Measurements from ENCODE around the gene UQCC2.

UQCC2 gene

GRCh38 chr6:33744001-33744848 lies 32.7 kb upstream of the UQCC2 start:
- DNase-seq (ENCODE audit: low read depth) = peak; percentile 80

GRCh38 chr6:33742837-33743236 lies 31.3 kb upstream of the UQCC2 start:
- no peak for DNase-seq (ENCODE audit: low read depth)

GRCh38 chr6:33742092-33742491 lies 30.6 kb upstream of the UQCC2 start:
- peak; percentile 24 for DNase-seq (ENCODE audit: low read depth)

- no peak for DNase-seq (ENCODE audit: low read depth)
Observed at GRCh38 chr6:33740794-33741193, 29.3 kb upstream of the UQCC2 start.

- no peak for DNase-seq (ENCODE audit: low read depth)
Observed at GRCh38 chr6:33740204-33740608, 28.7 kb upstream of the UQCC2 start.

GRCh38 chr6:33739571-33739970 lies 28.1 kb upstream of the UQCC2 start:
- no peak for DNase-seq (ENCODE audit: low read depth)

GRCh38 chr6:33738879-33739278 lies 27.4 kb upstream of the UQCC2 start:
- no peak for DNase-seq (ENCODE audit: low read depth)

GRCh38 chr6:33738153-33738552 lies 26.7 kb upstream of the UQCC2 start:
- DNase-seq (ENCODE audit: low read depth) = no peak

GRCh38 chr6:33737267-33738026 lies 25.9 kb upstream of the UQCC2 start:
- no peak for DNase-seq (ENCODE audit: low read depth)

GRCh38 chr6:33735216-33735615 lies 23.7 kb upstream of the UQCC2 start:
- DNase-seq (ENCODE audit: low read depth) = no peak

GRCh38 chr6:33733709-33734007 lies 22.2 kb upstream of the UQCC2 start:
- no peak for DNase-seq (ENCODE audit: low read depth)

GRCh38 chr6:33732817-33733708 lies 21.6 kb upstream of the UQCC2 start:
- DNase-seq (ENCODE audit: low read depth) = no peak

GRCh38 chr6:33732385-33732784 lies 20.9 kb upstream of the UQCC2 start:
- no peak for DNase-seq (ENCODE audit: low read depth)

GRCh38 chr6:33731751-33732282 lies 20.3 kb upstream of the UQCC2 start:
- DNase-seq (ENCODE audit: low read depth) = no peak

GRCh38 chr6:33731035-33731434 lies 19.5 kb upstream of the UQCC2 start:
- DNase-seq (ENCODE audit: low read depth) = no peak

- no peak for DNase-seq (ENCODE audit: low read depth)
Observed at GRCh38 chr6:33730611-33731010, 19.1 kb upstream of the UQCC2 start.

GRCh38 chr6:33729059-33729458 lies 17.6 kb upstream of the UQCC2 start:
- DNase-seq (ENCODE audit: low read depth) = no peak

GRCh38 chr6:33728438-33728837 lies 16.9 kb upstream of the UQCC2 start:
- no peak for DNase-seq (ENCODE audit: low read depth)

- DNase-seq (ENCODE audit: low read depth) = no peak
Observed at GRCh38 chr6:33727932-33728331, 16.4 kb upstream of the UQCC2 start.

- DNase-seq (ENCODE audit: low read depth) = no peak
Observed at GRCh38 chr6:33727126-33727525, 15.6 kb upstream of the UQCC2 start.

- DNase-seq (ENCODE audit: low read depth) = no peak
Observed at GRCh38 chr6:33726696-33727095, 15.2 kb upstream of the UQCC2 start.

Measured in ELR (cell line).